C4-2B (cell line): ENCODE measurements around the gene ZNF160.

Source experiments
- CTCF ChIP-seq: fragments of 450-650 bp; conservative IDR thresholded peaks from 2 replicates; pipeline ENCODE4 v1.5.1; 2017; ENCODE audit warnings: mild to moderate bottlenecking
- ZFX ChIP-seq: fragments of 450-650 bp; IDR thresholded peaks from 2 replicates; pipeline ENCODE4 v1.6.1; 2017

GRCh38 chr19:53068834-53069233 is 34.4 kb downstream of the ZNF160 start:
- TF ChIP-seq CTCF (no peak), ZFX (no peak)
